ENCODE measurements around the gene SNX9. TPM values are rescaled to one million over a fixed set of nuclear protein-coding genes. Genes with fewer than 3 reads are reported as not detected.

The SNX9 gene
- total and polyA plus RNA-seq, 10 of the 15 experiments (the other 5 are each of a cell fraction or from before 2014, with no cell fraction given), result 0.03 to 2.0 (median 0.37) TPM

DNA sequence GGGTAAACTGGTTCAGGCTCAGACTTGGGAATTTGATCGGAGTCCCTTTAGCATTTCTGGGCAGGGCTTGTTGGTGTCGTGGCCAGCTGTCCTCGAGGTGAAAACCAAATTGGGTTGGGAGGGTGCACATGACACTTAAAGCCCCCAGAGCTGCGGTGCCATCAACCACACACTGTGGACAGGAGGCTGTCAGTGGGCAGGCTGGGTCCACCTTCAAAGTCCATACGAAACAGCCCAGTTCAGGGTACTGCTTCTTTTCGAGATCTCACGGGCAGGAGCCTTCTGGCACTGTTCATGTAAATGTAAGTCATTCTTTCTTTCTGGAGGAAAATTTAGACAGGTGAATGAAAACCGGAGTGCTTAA lies 165.6 kb downstream of the SNX9 start (continued):
- TF ChIP-seq, protein P1, sequence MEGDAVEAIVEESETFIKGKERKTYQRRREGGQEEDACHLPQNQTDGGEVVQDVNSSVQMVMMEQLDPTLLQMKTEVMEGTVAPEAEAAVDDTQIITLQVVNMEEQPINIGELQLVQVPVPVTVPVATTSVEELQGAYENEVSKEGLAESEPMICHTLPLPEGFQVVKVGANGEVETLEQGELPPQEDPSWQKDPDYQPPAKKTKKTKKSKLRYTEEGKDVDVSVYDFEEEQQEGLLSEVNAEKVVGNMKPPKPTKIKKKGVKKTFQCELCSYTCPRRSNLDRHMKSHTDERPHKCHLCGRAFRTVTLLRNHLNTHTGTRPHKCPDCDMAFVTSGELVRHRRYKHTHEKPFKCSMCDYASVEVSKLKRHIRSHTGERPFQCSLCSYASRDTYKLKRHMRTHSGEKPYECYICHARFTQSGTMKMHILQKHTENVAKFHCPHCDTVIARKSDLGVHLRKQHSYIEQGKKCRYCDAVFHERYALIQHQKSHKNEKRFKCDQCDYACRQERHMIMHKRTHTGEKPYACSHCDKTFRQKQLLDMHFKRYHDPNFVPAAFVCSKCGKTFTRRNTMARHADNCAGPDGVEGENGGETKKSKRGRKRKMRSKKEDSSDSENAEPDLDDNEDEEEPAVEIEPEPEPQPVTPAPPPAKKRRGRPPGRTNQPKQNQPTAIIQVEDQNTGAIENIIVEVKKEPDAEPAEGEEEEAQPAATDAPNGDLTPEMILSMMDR (IDR thresholded peaks at IDR 0.05 in 2 of 3, conservative IDR thresholded peaks at IDR 0.05 in 1 of 3; ENCODE audit: control insufficient read depth in 2 of 3, extremely low read depth in 1 of 3, insufficient read depth in 1 of 3, low read depth in 3 of 3, low read length in 3 of 3), result no peak
- TF ChIP-seq, protein P2, sequence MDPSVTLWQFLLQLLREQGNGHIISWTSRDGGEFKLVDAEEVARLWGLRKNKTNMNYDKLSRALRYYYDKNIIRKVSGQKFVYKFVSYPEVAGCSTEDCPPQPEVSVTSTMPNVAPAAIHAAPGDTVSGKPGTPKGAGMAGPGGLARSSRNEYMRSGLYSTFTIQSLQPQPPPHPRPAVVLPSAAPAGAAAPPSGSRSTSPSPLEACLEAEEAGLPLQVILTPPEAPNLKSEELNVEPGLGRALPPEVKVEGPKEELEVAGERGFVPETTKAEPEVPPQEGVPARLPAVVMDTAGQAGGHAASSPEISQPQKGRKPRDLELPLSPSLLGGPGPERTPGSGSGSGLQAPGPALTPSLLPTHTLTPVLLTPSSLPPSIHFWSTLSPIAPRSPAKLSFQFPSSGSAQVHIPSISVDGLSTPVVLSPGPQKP (IDR thresholded peaks at IDR 0.05; ENCODE audit: low read depth, low read length), result no peak
- TF ChIP-seq, protein P3, sequence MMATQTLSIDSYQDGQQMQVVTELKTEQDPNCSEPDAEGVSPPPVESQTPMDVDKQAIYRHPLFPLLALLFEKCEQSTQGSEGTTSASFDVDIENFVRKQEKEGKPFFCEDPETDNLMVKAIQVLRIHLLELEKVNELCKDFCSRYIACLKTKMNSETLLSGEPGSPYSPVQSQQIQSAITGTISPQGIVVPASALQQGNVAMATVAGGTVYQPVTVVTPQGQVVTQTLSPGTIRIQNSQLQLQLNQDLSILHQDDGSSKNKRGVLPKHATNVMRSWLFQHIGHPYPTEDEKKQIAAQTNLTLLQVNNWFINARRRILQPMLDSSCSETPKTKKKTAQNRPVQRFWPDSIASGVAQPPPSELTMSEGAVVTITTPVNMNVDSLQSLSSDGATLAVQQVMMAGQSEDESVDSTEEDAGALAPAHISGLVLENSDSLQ (IDR thresholded peaks at IDR 0.05), result no peak
- no peak for TF ChIP-seq CEBPB (IDR thresholded peaks at IDR 0.05; ENCODE audit: borderline replicate concordance in 1 of 2, low read depth in 2 of 2, low read length in 2 of 2)
- no peak for TF ChIP-seq KLF5 (IDR thresholded peaks at IDR 0.05; ENCODE audit: partially characterized antibody)
- TF ChIP-seq SP1 (IDR thresholded peaks at IDR 0.05; ENCODE audit: low read depth, low read length), result no peak
- TF ChIP-seq EP300 (IDR thresholded peaks at IDR 0.05; ENCODE audit: borderline replicate concordance in 1 of 2, control insufficient read depth in 1 of 2, low read depth in 2 of 2, low read length in 2 of 2), result no peak
- no peak for TF ChIP-seq SREBF2 (IDR thresholded peaks at IDR 0.05; ENCODE audit: low read length)
- no peak for TF ChIP-seq SMARCA5 (IDR thresholded peaks at IDR 0.05)
- TF ChIP-seq IRF4 (IDR thresholded peaks at IDR 0.05; ENCODE audit: low read depth, low read length), result no peak
